ENCODE measurements around the gene SETD3. TPM values are rescaled to one million over a fixed set of nuclear protein-coding genes. Genes with fewer than 3 reads are reported as not detected.

SETD3 gene
- total and polyA plus RNA-seq, 2 of the 8 experiments (the other 6 are each of a cell fraction or from before 2014, with no cell fraction given): 24.0 to 64.0 TPM

DNA sequence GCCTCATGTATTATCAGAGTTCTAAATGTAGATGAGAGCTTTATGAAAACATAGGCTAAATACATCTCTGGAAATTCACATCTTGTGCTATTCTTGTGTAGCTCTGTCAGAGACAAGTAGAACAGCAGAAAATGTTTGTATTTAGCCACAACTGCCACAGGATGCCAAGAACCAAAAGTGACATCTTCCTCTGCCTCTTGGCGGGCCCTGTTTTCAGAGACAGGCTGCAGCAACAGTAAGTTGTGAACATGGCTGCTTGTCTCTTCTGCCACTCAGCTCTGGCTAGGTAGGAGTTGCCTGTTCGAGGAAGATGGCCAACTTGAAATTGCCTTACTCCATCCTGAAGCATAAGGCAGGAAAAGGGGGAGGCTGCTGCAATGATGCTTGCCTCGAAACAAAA, 30.4 kb downstream of the SETD3 start:
- Histone ChIP-seq H4K20me1 (replicated peaks in 1 of 2; ENCODE audit: control insufficient read depth in 1 of 2, insufficient read depth in 2 of 2, low read length in 2 of 2) (peaks cover 0 to 4% of the 10 kb centered on the region in 2 experiments), H3K36me3 (ENCODE audit: control insufficient read depth in 2 of 4, insufficient read depth in 4 of 4, low read length in 3 of 4) (peaks cover 0 to 9% (median 4%) of the 10 kb centered on the region in 4 experiments; a peak in 1 of 8 replicates), H3K4ac (replicated peaks; ENCODE audit: insufficient read length, low read depth, low read length) (no peak overlapping the region), H3K79me1 (ENCODE audit: low read depth, low read length) (no peaks in the 10 kb centered on the region), H3K9me3 (ENCODE audit: insufficient read depth in 2 of 2, low read depth in 1 of 2, low read length in 1 of 2) (no peaks in the 10 kb centered on the region), H3K4me3 (ENCODE audit: extremely low read depth in 1 of 4, insufficient read depth in 2 of 4, low read depth in 3 of 4, low read length in 4 of 4) (no peak overlapping the region), H2BK20ac (ENCODE audit: low read length) (no peak overlapping the region), H2AK5ac (ENCODE audit: low read depth, low read length) (no peak overlapping the region), H4K5ac (ENCODE audit: insufficient read length, low read depth, low read length) (no peak overlapping the region), H3K4me1 (replicated peaks in 1 of 4; ENCODE audit: control insufficient read depth in 3 of 4, insufficient read depth in 4 of 4, low read length in 3 of 4) (no peaks in the 10 kb centered on the region), H3K23me2 (ENCODE audit: low read depth, low read length) (no peaks in the 10 kb centered on the region), H2BK120ac (replicated peaks; ENCODE audit: low read depth, low read length) (no peak overlapping the region), H3K18ac (ENCODE audit: extremely low read depth, low read length) (no peak overlapping the region), H2AFZ (ENCODE audit: low read length) (no peak overlapping the region), H3K27ac (ENCODE audit: low read depth, low read length) (no peak overlapping the region), H3K56ac (replicated peaks; ENCODE audit: insufficient read length, low read depth, low read length) (no peak overlapping the region), H2BK5ac (ENCODE audit: low read depth, low read length) (no peak overlapping the region), H3K14ac (ENCODE audit: insufficient read length) (no peak overlapping the region), H3K79me2 (ENCODE audit: control insufficient read depth in 1 of 2, insufficient read depth in 2 of 2, low read length in 2 of 2) (no peaks in the 10 kb centered on the region), H2BK15ac (ENCODE audit: low read length) (no peak overlapping the region), H3K27me3 (replicated peaks in 1 of 4; ENCODE audit: control insufficient read depth in 3 of 4, extremely low read depth in 1 of 4, insufficient read depth in 3 of 4, low read length in 3 of 4) (no peaks in the 10 kb centered on the region), H3K23ac (ENCODE audit: insufficient read length) (no peak overlapping the region), H3K9ac (replicated peaks in 1 of 4; ENCODE audit: extremely low read depth in 1 of 4, low read depth in 3 of 4, low read length in 3 of 4) (no peak overlapping the region), H2BK12ac (ENCODE audit: low read depth, low read length) (no peak overlapping the region), H4K8ac (ENCODE audit: extremely low read depth, insufficient read depth, low read length) (no peak overlapping the region), H3K4me2 (ENCODE audit: insufficient read depth in 1 of 2, low read depth in 2 of 2, low read length in 2 of 2) (no peak overlapping the region), H4K91ac (replicated peaks; ENCODE audit: insufficient read length, low read length) (no peak overlapping the region)
- CTCF ChIA-PET (ENCODE audit: partially characterized antibody): interaction anchor here (0.8 to 2.6 kb wide), 7 partner anchors 9 to 183 kb away, joined by 3 to 24 read pairs (median 5); no protein-coding TSS in a partner anchor
- POLR2A ChIA-PET (ENCODE audit: partially characterized antibody): no interaction called here
- DNase-seq (ENCODE audit: low read depth in 1 of 2, low spot score in 2 of 2): no peak
- no peak for FAIRE-seq
- WGBS, 2 experiments (ENCODE audit: extremely low coverage in 1 of 2, insufficient coverage in 1 of 2, insufficient read length in 1 of 2, insufficient replicate concordance in 2 of 2, low coverage in 1 of 2, low lambda C conversion rate in 2 of 2, missing lambda C conversion rate in 1 of 2): 94% methylated on average over 3 of the region's 3 CpGs; no CpG with 5 or more reads in 1 of the 2 experiments
- TF ChIP-seq SIRT6 (IDR thresholded peaks at IDR 0.05; ENCODE audit: low read length): no peak
- no peak for TF ChIP-seq NANOG (IDR thresholded peaks at IDR 0.05; ENCODE audit: insufficient read depth, low read depth, low read length, poor library complexity, severe bottlenecking)
- no peak for TF ChIP-seq JUND (IDR thresholded peaks at IDR 0.05; ENCODE audit: low read length)
- no peak for TF ChIP-seq GTF2F1 (IDR thresholded peaks at IDR 0.05; ENCODE audit: borderline replicate concordance, low read depth, low read length)
- TF ChIP-seq CEBPB (IDR thresholded peaks at IDR 0.05; ENCODE audit: low read depth, low read length): no peak
- TF ChIP-seq, protein P1, sequence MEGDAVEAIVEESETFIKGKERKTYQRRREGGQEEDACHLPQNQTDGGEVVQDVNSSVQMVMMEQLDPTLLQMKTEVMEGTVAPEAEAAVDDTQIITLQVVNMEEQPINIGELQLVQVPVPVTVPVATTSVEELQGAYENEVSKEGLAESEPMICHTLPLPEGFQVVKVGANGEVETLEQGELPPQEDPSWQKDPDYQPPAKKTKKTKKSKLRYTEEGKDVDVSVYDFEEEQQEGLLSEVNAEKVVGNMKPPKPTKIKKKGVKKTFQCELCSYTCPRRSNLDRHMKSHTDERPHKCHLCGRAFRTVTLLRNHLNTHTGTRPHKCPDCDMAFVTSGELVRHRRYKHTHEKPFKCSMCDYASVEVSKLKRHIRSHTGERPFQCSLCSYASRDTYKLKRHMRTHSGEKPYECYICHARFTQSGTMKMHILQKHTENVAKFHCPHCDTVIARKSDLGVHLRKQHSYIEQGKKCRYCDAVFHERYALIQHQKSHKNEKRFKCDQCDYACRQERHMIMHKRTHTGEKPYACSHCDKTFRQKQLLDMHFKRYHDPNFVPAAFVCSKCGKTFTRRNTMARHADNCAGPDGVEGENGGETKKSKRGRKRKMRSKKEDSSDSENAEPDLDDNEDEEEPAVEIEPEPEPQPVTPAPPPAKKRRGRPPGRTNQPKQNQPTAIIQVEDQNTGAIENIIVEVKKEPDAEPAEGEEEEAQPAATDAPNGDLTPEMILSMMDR (IDR thresholded peaks at IDR 0.05; ENCODE audit: control extremely low read depth in 1 of 3, insufficient read depth in 1 of 3, low read depth in 1 of 3, low read length in 3 of 3): no peak
- TF ChIP-seq SIN3A (conservative IDR thresholded peaks at IDR 0.05 in 1 of 2, IDR thresholded peaks at IDR 0.05 in 1 of 2; ENCODE audit: low read depth in 1 of 2, low read length in 2 of 2): no peak
- TF ChIP-seq SIX5 (IDR thresholded peaks at IDR 0.05; ENCODE audit: low read depth, low read length): no peak
- TF ChIP-seq NRF1 (IDR thresholded peaks at IDR 0.05; ENCODE audit: low read depth, low read length): no peak
- no peak for TF ChIP-seq KDM5A (IDR thresholded peaks at IDR 0.05; ENCODE audit: low read length)
- TF ChIP-seq, protein P2, sequence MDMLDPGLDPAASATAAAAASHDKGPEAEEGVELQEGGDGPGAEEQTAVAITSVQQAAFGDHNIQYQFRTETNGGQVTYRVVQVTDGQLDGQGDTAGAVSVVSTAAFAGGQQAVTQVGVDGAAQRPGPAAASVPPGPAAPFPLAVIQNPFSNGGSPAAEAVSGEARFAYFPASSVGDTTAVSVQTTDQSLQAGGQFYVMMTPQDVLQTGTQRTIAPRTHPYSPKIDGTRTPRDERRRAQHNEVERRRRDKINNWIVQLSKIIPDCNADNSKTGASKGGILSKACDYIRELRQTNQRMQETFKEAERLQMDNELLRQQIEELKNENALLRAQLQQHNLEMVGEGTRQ (IDR thresholded peaks at IDR 0.05; ENCODE audit: low read length): no peak

Measured in H1 (cell line).